ENCODE data around the gene ARMC12. TPM values are rescaled to one million over a fixed set of nuclear protein-coding genes. Genes with fewer than 3 reads are reported as not detected.

Gene ARMC12
- total RNA-seq, 1 experiment from 2014 or later: 0.60 TPM

GRCh38 chr6:35765739-35766138 lies 28.9 kb downstream of the ARMC12 start:
- H3K9me3 ChIP-seq (ENCODE audit: low read length): no peaks in the 10 kb centered on the region
- no peak overlapping the region for H2AFZ ChIP-seq (ENCODE audit: low read length)
- H3K4me3 ChIP-seq (ENCODE audit: low read length): no peak overlapping the region
- H3K27ac ChIP-seq (ENCODE audit: low read length): no peak overlapping the region
- peaks cover 11% of the 10 kb centered on the region for H3K4me1 ChIP-seq (ENCODE audit: low read length)
- no peaks in the 10 kb centered on the region for H4K20me1 ChIP-seq (ENCODE audit: insufficient read depth, low read depth, low read length)
- no peak overlapping the region for H3K4me2 ChIP-seq (ENCODE audit: low read depth, low read length, poor library complexity, severe bottlenecking)
- no peak for DNase-seq
- H3K9me2 ChIP-seq (replicated peaks; ENCODE audit: insufficient read depth, low read length): no peaks in the 10 kb centered on the region
- no peak overlapping the region for H3K9ac ChIP-seq (ENCODE audit: low read length)
- H3K79me2 ChIP-seq (ENCODE audit: low read length): no peaks in the 10 kb centered on the region
- no peaks in the 10 kb centered on the region for H3K36me3 ChIP-seq (ENCODE audit: insufficient read depth, low read length)
- H3K27me3 ChIP-seq (ENCODE audit: low read length): no peaks in the 10 kb centered on the region

- Histone ChIP-seq H3K9me2 (replicated peaks; ENCODE audit: insufficient read depth, low read length) (no peaks in the 10 kb centered on the region), H3K4me3 (ENCODE audit: low read length) (no peak overlapping the region), H3K4me2 (ENCODE audit: low read depth, low read length, poor library complexity, severe bottlenecking) (no peak overlapping the region)
Observed at GRCh38 chr6:35769211-35769610, 32.4 kb downstream of the ARMC12 start.

GRCh38 chr6:35771343-35771627 lies 34.5 kb downstream of the ARMC12 start:
- Histone ChIP-seq H3K4me3 (ENCODE audit: low read length) (no peak overlapping the region), H3K4me1 (ENCODE audit: low read length) (no peaks in the 10 kb centered on the region), H3K4me2 (ENCODE audit: low read depth, low read length, poor library complexity, severe bottlenecking) (no peak overlapping the region), H3K9ac (ENCODE audit: low read length) (no peak overlapping the region), H3K27ac (ENCODE audit: low read length) (no peak overlapping the region), H2AFZ (ENCODE audit: low read length) (no peak overlapping the region), H4K20me1 (ENCODE audit: insufficient read depth, low read depth, low read length) (no peaks in the 10 kb centered on the region), H3K9me3 (ENCODE audit: low read length) (no peaks in the 10 kb centered on the region), H3K27me3 (ENCODE audit: low read length) (no peaks in the 10 kb centered on the region), H3K36me3 (ENCODE audit: insufficient read depth, low read length) (no peaks in the 10 kb centered on the region), H3K9me2 (replicated peaks; ENCODE audit: insufficient read depth, low read length) (no peaks in the 10 kb centered on the region), H3K79me2 (ENCODE audit: low read length) (no peaks in the 10 kb centered on the region)
- no peak for DNase-seq

More at GRCh38 chr6:35769211-35769610, 32.4 kb downstream of the ARMC12 start:
- Histone ChIP-seq H3K9me3 (ENCODE audit: low read length) (no peaks in the 10 kb centered on the region), H3K27ac (ENCODE audit: low read length) (no peak overlapping the region), H3K9ac (ENCODE audit: low read length) (no peak overlapping the region), H3K4me1 (ENCODE audit: low read length) (peaks cover 6% of the 10 kb centered on the region), H4K20me1 (ENCODE audit: insufficient read depth, low read depth, low read length) (no peaks in the 10 kb centered on the region), H2AFZ (ENCODE audit: low read length) (no peak overlapping the region), H3K27me3 (ENCODE audit: low read length) (no peaks in the 10 kb centered on the region), H3K36me3 (ENCODE audit: insufficient read depth, low read length) (no peaks in the 10 kb centered on the region), H3K79me2 (ENCODE audit: low read length) (no peaks in the 10 kb centered on the region)
- no peak for DNase-seq

DNA sequence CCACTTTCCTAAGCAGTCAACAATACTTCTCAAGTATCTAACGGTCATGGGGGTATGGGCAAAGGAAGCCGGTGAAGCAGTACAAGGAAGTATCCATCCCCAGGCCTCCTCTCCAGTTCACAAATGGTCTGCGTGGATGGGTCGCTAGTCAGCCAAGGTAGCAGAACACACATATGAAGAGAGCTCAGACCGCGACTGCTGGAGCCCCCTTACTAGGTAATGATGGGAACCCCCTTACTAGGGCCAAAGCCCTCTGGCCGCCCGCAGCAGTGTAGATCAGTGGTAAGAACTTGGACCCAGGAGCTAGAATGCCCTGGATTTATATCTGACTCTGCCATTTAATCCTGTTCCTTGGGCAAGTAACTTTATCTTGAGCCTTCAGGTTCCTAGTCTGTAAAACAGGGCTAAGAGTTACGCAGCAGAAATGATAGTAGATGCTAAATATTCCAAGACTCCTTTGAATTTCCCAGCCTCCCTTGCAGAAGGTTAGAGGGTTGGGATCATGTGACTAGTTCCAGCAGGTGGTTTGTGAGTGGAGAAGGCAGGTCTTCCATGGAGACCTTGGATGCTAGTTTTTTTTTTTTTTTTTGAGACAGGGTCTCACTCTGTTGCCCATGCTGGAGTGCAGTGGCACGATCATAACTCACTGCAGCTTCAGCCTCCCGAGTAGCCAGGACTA lies 37.4 kb downstream of the ARMC12 start:
- H3K9ac ChIP-seq (ENCODE audit: low read length): no peak overlapping the region
- H3K9me3 ChIP-seq (ENCODE audit: low read length): no peaks in the 10 kb centered on the region
- H3K79me2 ChIP-seq (ENCODE audit: low read length): no peaks in the 10 kb centered on the region
- no peak overlapping the region for H3K27ac ChIP-seq (ENCODE audit: low read length)
- no peaks in the 10 kb centered on the region for H4K20me1 ChIP-seq (ENCODE audit: insufficient read depth, low read depth, low read length)
- H3K36me3 ChIP-seq (ENCODE audit: insufficient read depth, low read length): no peaks in the 10 kb centered on the region
- H3K4me1 ChIP-seq (ENCODE audit: low read length): no peaks in the 10 kb centered on the region
- H3K4me2 ChIP-seq (ENCODE audit: low read depth, low read length, poor library complexity, severe bottlenecking): no peak overlapping the region
- H3K27me3 ChIP-seq (ENCODE audit: low read length): no peaks in the 10 kb centered on the region
- DNase-seq: no peak
- no peak overlapping the region for H3K4me3 ChIP-seq (ENCODE audit: low read length)
- no peak overlapping the region for H2AFZ ChIP-seq (ENCODE audit: low read length)
- no peaks in the 10 kb centered on the region for H3K9me2 ChIP-seq (replicated peaks; ENCODE audit: insufficient read depth, low read length)

- no peak overlapping the region for H2AFZ ChIP-seq (ENCODE audit: low read length)
- no peak overlapping the region for H3K4me3 ChIP-seq (ENCODE audit: low read length)
- H3K4me1 ChIP-seq (ENCODE audit: low read length): no peaks in the 10 kb centered on the region
- H3K4me2 ChIP-seq (ENCODE audit: low read depth, low read length, poor library complexity, severe bottlenecking): no peak overlapping the region
- no peaks in the 10 kb centered on the region for H3K27me3 ChIP-seq (ENCODE audit: low read length)
- no peaks in the 10 kb centered on the region for H3K36me3 ChIP-seq (ENCODE audit: insufficient read depth, low read length)
- no peaks in the 10 kb centered on the region for H3K9me3 ChIP-seq (ENCODE audit: low read length)
- no peaks in the 10 kb centered on the region for H3K79me2 ChIP-seq (ENCODE audit: low read length)
- H3K9me2 ChIP-seq (replicated peaks; ENCODE audit: insufficient read depth, low read length): no peaks in the 10 kb centered on the region
- no peak overlapping the region for H3K27ac ChIP-seq (ENCODE audit: low read length)
- no peak overlapping the region for H3K9ac ChIP-seq (ENCODE audit: low read length)
- no peak for DNase-seq
- no peaks in the 10 kb centered on the region for H4K20me1 ChIP-seq (ENCODE audit: insufficient read depth, low read depth, low read length)
Observed at GRCh38 chr6:35775031-35775430, 38.2 kb downstream of the ARMC12 start.

DNA sequence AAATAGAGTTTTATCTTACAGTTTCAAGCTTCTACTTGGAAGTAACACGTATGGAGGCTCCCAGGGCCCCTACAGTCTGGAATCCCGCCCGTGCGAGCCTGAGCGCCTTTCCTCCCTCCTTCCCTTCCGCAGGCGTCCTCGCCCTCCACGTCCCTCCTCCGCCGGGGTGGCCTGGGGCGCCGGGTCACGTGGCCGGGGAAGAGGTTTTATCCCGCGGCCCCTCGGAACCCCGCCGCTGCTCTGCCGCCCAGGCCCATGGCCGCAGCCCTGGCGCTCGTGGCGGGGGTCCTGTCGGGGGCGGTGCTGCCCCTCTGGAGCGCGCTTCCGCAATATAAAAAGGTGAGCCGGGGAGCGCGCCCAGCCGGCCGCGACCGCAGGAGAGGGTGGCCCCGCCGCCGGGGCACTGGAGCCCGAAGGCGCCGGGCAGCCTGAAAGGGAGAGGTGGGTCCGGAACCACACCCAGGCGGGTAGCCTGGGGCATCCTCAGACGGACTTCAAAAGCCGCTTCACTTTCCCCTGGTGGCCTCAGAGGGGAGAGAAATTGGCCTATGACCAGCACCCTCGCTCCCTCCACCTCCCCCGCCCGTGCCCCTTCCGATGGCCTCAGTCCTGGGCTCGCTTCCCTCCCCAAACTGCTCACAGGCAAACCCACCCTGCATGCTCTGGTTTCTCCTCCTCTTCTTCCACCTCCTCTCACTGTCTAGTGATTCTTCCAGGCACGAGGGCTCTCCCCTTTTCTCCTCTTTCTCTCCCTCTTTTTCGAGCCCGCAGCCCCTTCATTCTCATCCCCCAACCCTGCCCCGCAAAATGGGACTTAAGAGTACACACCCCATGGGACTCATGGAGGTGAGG lies 39.8 kb downstream of the ARMC12 start, which contains the start of gene CLPSL2:
Gene CLPSL2, plus strand, starts transcription at position 235 of the 852 bp plus-strand sequence. Its CDS starts 21 bp downstream, at position 256.
- H3K4me3 ChIP-seq (ENCODE audit: low read length): no peak within 1 kb of the TSS
- H4K20me1 ChIP-seq (ENCODE audit: insufficient read depth, low read depth, low read length): no peaks in the 10 kb centered on the region
- no peaks in the 10 kb centered on the region for H3K36me3 ChIP-seq (ENCODE audit: insufficient read depth, low read length)
- no peak within 1 kb of the TSS for H3K27ac ChIP-seq (ENCODE audit: low read length)
- no peaks in the 10 kb centered on the region for H3K9me3 ChIP-seq (ENCODE audit: low read length)
- H3K4me2 ChIP-seq (ENCODE audit: low read depth, low read length, poor library complexity, severe bottlenecking): no peak within 1 kb of the TSS
- DNase-seq: no peak
- no peaks in the 10 kb centered on the region for H3K27me3 ChIP-seq (ENCODE audit: low read length)
- no peak within 1 kb of the TSS for H3K9ac ChIP-seq (ENCODE audit: low read length)
- H3K9me2 ChIP-seq (replicated peaks; ENCODE audit: insufficient read depth, low read length): no peaks in the 10 kb centered on the region
- H3K79me2 ChIP-seq (ENCODE audit: low read length): no peaks in the 10 kb centered on the region
- H2AFZ ChIP-seq (ENCODE audit: low read length): no peak within 1 kb of the TSS
- H3K4me1 ChIP-seq (ENCODE audit: low read length): no peaks in the 10 kb centered on the region

DNA sequence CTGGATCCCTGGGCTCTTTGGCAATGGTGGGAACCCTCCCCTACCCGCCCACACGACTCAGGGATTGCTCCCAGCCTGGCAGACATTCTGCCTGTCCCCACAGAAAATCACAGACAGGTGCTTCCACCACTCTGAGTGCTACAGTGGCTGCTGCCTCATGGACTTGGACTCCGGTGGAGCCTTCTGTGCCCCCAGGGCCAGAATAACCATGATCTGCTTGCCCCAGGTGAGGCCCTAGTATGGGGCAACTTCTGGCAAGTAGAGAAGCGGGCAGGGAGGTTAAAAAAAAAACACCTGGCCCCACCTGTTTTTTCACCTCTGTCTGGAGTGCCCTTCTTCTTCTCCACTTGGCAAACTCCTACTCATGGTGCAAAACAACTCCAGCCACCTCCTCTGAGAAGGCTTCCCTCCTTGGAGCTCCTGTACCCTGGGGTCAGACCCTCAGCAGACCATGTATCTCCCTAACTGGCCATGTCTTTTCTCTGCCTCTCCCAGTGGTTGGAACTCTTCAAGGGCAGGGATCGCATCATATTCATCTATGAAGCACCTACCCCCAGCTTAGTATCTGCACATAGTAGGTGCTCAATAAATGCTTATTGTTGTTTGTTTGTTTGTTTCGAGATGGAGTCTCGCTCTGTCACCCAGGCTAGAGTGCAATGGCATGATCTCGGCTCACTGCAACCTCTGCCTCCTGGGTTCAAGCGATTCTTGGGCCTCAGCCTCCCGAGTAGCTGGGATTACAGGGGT lies 40.7 kb downstream of the ARMC12 start:
- DNase-seq: no peak
- no peaks in the 10 kb centered on the region for H3K9me2 ChIP-seq (replicated peaks; ENCODE audit: insufficient read depth, low read length)
- H3K4me3 ChIP-seq (ENCODE audit: low read length): no peak overlapping the region
- no peaks in the 10 kb centered on the region for H3K36me3 ChIP-seq (ENCODE audit: insufficient read depth, low read length)
- no peaks in the 10 kb centered on the region for H4K20me1 ChIP-seq (ENCODE audit: insufficient read depth, low read depth, low read length)
- no peak overlapping the region for H3K27ac ChIP-seq (ENCODE audit: low read length)
- no peaks in the 10 kb centered on the region for H3K79me2 ChIP-seq (ENCODE audit: low read length)
- no peaks in the 10 kb centered on the region for H3K4me1 ChIP-seq (ENCODE audit: low read length)
- H3K9me3 ChIP-seq (ENCODE audit: low read length): no peaks in the 10 kb centered on the region
- no peak overlapping the region for H2AFZ ChIP-seq (ENCODE audit: low read length)
- no peaks in the 10 kb centered on the region for H3K27me3 ChIP-seq (ENCODE audit: low read length)
- no peak overlapping the region for H3K9ac ChIP-seq (ENCODE audit: low read length)
- H3K4me2 ChIP-seq (ENCODE audit: low read depth, low read length, poor library complexity, severe bottlenecking): no peak overlapping the region

GRCh38 chr6:35778437-35778836 lies 41.6 kb downstream of the ARMC12 start:
- no peaks in the 10 kb centered on the region for H3K36me3 ChIP-seq (ENCODE audit: insufficient read depth, low read length)
- no peaks in the 10 kb centered on the region for H3K4me1 ChIP-seq (ENCODE audit: low read length)
- no peak overlapping the region for H2AFZ ChIP-seq (ENCODE audit: low read length)
- H3K79me2 ChIP-seq (ENCODE audit: low read length): no peaks in the 10 kb centered on the region
- no peaks in the 10 kb centered on the region for H3K27me3 ChIP-seq (ENCODE audit: low read length)
- no peaks in the 10 kb centered on the region for H3K9me3 ChIP-seq (ENCODE audit: low read length)
- no peak for DNase-seq
- H3K9ac ChIP-seq (ENCODE audit: low read length): no peak overlapping the region
- H4K20me1 ChIP-seq (ENCODE audit: insufficient read depth, low read depth, low read length): no peaks in the 10 kb centered on the region
- H3K27ac ChIP-seq (ENCODE audit: low read length): no peak overlapping the region
- H3K4me3 ChIP-seq (ENCODE audit: low read length): no peak overlapping the region
- no peaks in the 10 kb centered on the region for H3K9me2 ChIP-seq (replicated peaks; ENCODE audit: insufficient read depth, low read length)
- H3K4me2 ChIP-seq (ENCODE audit: low read depth, low read length, poor library complexity, severe bottlenecking): no peak overlapping the region
